ENCODE measurements around the gene SYNE3.

Gene SYNE3

DNA sequence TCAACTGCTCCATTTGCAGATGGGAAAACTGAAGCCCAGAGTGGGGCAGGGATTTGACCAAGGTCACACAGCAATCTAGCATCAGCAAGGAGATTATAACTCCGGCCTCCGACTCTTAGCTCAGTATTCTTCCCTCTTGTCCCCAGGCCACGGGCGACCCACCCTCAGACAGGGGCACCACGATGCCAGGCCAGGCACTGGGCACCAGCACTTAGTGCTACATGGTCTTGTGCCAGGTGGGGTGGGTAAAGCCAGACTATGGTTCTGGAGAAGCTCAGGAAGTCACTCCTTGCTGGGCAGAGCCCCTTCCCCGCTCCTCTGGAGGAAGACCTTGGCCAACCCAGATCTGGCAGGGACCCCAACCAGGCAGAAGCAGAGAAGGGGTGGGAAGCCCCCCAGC, 41.5 kb downstream of the SYNE3 start:
- DNase-seq (ENCODE audit: low read depth in 2 of 2): no peak

DNA sequence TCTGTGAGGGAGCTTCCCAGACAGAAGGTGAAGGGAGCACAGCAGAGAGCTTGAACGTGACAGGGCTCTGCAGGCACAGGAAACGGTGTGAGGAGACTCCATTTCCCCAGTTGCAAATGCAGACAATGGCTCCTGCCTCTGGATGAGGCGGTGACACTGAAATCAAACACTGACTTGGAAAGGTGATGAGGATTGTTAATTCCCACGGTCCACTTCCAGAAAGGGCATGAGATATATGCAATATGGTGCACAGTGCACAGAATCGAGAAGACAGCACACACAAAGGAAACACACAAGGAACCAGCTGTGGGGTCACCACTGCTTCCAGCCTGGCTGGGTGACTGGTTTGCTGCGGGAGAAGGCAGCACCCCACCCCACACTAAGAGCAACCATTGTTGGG, 42.0 kb downstream of the SYNE3 start:
- DNase-seq (ENCODE audit: low read depth in 2 of 2): no peak

- no peak for DNase-seq (ENCODE audit: low read depth in 2 of 2)
Measured at GRCh38 chr14:95472819-95473251, 43.6 kb downstream of the SYNE3 start.

GRCh38 chr14:95471476-95471875, 45.0 kb downstream of the SYNE3 start:
- DNase-seq (ENCODE audit: low read depth in 2 of 2): no peak

GRCh38 chr14:95471016-95471415, 45.4 kb downstream of the SYNE3 start:
- DNase-seq (ENCODE audit: low read depth in 2 of 2): no peak

DNA sequence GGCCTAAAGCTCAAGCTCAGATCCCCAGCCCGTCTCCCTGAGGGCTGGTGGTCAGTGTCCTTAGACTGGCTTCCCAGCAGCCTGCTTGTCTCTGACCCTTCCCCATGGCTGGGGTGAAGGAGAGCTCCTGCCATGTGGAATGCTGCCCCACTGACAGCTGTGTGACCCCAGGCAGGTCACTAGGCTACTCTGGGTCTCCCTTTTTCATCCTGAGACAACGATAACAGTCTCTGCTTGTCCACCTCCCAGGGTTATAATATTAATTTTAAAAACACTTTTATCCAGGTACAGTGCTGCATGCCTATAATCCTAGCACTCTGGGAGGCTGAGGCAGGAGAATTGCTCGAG, 47.3 kb downstream of the SYNE3 start:
- DNase-seq (ENCODE audit: low read depth in 2 of 2): no peak

DNA sequence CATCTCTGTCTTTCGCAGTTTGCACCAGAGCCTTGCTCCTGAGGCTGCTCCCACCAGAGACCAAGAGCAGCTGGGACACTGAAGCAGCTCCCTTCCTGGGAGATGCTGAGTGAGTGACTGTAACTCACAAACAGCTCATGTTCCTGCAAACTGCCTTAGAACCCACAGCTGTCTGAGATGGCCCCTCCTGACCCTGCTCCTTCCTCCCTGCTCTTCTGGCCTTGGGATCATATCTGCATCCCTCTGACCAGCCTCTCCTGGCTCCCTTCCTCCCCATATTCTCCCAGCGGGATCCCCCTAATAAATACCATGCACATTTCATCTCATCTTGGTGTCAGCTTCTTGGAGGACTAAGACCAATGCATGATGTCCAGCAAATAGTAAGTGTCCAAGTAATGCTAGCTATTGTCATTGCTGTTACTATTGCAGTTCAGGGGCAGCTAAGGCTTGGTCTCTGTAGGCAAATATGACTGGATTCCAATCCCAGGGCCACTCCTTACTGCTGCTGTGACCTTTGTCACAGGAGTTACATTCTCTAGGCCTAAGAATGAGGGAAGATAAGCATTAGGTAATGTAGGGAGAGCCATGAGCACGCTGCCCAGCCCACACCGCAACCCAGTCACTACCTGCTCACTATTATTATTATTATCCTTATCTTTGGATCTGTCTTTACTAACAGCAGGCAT, 47.9 kb downstream of the SYNE3 start:
- no peak for DNase-seq (ENCODE audit: low read depth in 2 of 2)

DNA sequence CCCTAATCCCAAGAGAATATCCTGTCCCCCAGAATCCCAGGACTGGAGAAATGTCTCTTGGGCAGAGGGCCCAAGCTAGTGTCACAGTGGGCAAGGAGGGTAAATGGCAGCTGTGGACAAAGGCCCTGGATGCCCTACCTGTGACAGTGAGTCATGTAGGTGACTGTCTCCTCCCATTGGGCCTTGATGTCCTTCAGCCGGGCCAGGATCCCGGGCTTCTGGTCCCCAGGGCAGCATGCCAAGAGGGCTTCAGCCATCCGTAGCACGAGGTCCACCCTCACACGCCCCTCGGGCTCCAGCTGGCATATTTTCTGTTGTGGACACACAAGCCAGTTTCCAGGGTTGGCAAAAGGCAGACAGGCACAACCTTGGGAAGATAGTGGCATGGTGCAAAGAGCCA, 48.8 kb downstream of the SYNE3 start:
- DNase-seq (ENCODE audit: low read depth in 2 of 2): no peak

DNA sequence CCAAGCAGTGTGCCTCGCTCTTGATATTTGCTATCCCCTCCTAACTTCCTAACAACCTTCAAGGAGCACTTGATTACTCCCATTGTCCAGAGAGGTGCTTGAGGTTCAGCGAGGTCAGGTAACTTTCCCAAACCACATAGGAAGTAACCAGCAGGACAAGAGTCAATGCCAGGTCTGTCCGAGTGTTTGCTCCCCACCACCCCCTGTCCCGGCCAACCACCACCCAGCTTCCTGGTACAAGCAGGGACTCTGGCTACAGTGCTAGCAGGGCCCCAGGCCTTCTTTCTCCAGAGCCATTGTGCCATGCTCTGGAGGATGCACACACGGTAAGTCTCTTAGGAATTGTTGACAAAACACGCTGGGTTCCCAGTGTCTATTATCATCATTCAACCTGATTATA, 49.2 kb downstream of the SYNE3 start:
- no peak for DNase-seq (ENCODE audit: low read depth in 2 of 2)

Data from fibroblast of skin of left quadriceps (primary cell).